Measurements from ENCODE around the gene CCDC28B. TPM values are rescaled to one million over a fixed set of nuclear protein-coding genes. Genes with fewer than 3 reads are reported as not detected.

CCDC28B gene
- total and polyA plus RNA-seq, 2 of the 13 experiments (the other 11 are each of a cell fraction or from before 2014, with no cell fraction given) = 2.6 to 3.5 TPM

GRCh38 chr1:32179443-32180185 is 20.8 kb upstream of the CCDC28B start, which contains the start of gene TXLNA (continued):
- TF ChIP-seq, protein P1, sequence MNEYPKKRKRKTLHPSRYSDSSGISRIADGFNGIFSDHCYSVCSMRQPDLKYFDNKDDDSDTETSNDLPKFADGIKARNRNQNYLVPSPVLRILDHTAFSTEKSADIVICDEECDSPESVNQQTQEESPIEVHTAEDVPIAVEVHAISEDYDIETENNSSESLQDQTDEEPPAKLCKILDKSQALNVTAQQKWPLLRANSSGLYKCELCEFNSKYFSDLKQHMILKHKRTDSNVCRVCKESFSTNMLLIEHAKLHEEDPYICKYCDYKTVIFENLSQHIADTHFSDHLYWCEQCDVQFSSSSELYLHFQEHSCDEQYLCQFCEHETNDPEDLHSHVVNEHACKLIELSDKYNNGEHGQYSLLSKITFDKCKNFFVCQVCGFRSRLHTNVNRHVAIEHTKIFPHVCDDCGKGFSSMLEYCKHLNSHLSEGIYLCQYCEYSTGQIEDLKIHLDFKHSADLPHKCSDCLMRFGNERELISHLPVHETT (CRISPR knock-in tag; conservative IDR thresholded peaks at IDR 0.05) = peak; percentile 90
- TF ChIP-seq SP5 (CRISPR knock-in tag; IDR thresholded peaks at IDR 0.05; ENCODE audit: borderline replicate concordance, low read depth) (peak; percentile 49; the same call in 1 of the 2 replicates), XRCC5 (optimal IDR thresholded peaks at IDR 0.05; ENCODE audit: low read length) (no peak), MAFG (CRISPR knock-in tag; IDR thresholded peaks at IDR 0.05) (no peak), MAFF (IDR thresholded peaks at IDR 0.05; ENCODE audit: low read depth, low read length) (no peak), KAT7 (CRISPR knock-in tag; IDR thresholded peaks at IDR 0.05; ENCODE audit: borderline replicate concordance) (no peak), ZBTB10 (CRISPR knock-in tag; IDR thresholded peaks at IDR 0.05; ENCODE audit: borderline replicate concordance) (peak; percentile 38), ZBTB1 (CRISPR knock-in tag; IDR thresholded peaks at IDR 0.05; ENCODE audit: borderline replicate concordance) (0 out of 2 replicates have a peak, but pooled peaks have one; percentile 10), ONECUT2 (CRISPR knock-in tag; IDR thresholded peaks at IDR 0.05) (peak; percentile 39; the same call in 1 of the 2 replicates), KLF13 (CRISPR knock-in tag; IDR thresholded peaks at IDR 0.05) (0 out of 2 replicates have a peak, but pooled peaks have one; percentile 44), SMAD3 (CRISPR knock-in tag; IDR thresholded peaks at IDR 0.05) (no peak), ZSCAN22 (CRISPR knock-in tag; IDR thresholded peaks at IDR 0.05) (peak; percentile 23; the same call in 1 of the 2 replicates), ZFX (CRISPR knock-in tag; IDR thresholded peaks at IDR 0.05; ENCODE audit: low read depth) (peak; percentile 81), ATM (IDR thresholded peaks at IDR 0.05; ENCODE audit: borderline replicate concordance) (no peak), GRHL1 (CRISPR knock-in tag; conservative IDR thresholded peaks at IDR 0.05) (no peak), CBX1 (IDR thresholded peaks at IDR 0.05; ENCODE audit: low read depth) (no peak), ZNF138 (CRISPR knock-in tag; IDR thresholded peaks at IDR 0.05; ENCODE audit: low read depth) (peak; percentile 69; the same call in 1 of the 2 replicates), ZEB1 (IDR thresholded peaks at IDR 0.05; ENCODE audit: insufficient replicate concordance, low read depth) (no peak), ZNF747 (CRISPR knock-in tag; IDR thresholded peaks at IDR 0.05; ENCODE audit: borderline replicate concordance) (peak; percentile 96), BCL6 (CRISPR knock-in tag; IDR thresholded peaks at IDR 0.05) (no peak), ZFY (CRISPR knock-in tag; IDR thresholded peaks at IDR 0.05) (peak; percentile 79)
- TF ChIP-seq, protein P2, sequence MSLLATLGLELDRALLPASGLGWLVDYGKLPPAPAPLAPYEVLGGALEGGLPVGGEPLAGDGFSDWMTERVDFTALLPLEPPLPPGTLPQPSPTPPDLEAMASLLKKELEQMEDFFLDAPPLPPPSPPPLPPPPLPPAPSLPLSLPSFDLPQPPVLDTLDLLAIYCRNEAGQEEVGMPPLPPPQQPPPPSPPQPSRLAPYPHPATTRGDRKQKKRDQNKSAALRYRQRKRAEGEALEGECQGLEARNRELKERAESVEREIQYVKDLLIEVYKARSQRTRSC (CRISPR knock-in tag; IDR thresholded peaks at IDR 0.05; ENCODE audit: low read depth) = no peak
- TF ChIP-seq, protein P3, sequence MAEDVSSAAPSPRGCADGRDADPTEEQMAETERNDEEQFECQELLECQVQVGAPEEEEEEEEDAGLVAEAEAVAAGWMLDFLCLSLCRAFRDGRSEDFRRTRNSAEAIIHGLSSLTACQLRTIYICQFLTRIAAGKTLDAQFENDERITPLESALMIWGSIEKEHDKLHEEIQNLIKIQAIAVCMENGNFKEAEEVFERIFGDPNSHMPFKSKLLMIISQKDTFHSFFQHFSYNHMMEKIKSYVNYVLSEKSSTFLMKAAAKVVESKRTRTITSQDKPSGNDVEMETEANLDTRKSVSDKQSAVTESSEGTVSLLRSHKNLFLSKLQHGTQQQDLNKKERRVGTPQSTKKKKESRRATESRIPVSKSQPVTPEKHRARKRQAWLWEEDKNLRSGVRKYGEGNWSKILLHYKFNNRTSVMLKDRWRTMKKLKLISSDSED (CRISPR knock-in tag; IDR thresholded peaks at IDR 0.05) = no peak
